Activated CD4-positive, alpha-beta T cell treated with anti-CD3 and anti-CD28 coated beads, Interleukin-2, amount 50 U/mL, for 16 hours (primary cell): Measurements from ENCODE around the gene SMC1A.
"Not testable (repeated sequence)": the region's sequence is repeated elsewhere in the genome, so short reads cannot be mapped to it uniquely, and the experiment has no call there.

Source experiments
- DNase-seq: peaks from one replicate; pipeline ENCODE4 v3.0.0-alpha.2; 2020

Gene SMC1A

GRCh38 chrX:53421772-53422085 is 725 bp downstream of the SMC1A start:
- DNase-seq: no peak

DNA sequence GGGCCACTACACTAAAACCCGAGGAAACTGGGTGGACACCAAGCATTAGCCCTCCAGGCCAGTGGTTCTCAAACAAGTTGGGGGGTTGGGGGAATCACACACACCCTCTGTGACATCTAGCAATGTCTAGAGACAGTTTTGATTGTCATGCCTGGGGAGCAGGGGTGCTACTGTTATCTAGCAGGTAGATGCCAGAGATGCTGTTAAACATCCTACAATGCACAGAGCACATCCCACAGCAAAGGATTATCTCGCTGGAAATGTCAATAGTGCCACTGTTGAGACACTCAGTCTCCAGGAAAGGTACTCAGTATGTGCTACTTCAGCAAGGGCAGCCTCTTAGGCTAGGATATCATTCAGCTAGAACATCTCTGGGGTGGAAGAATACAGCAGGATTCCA is 1.3 kb downstream of the SMC1A start:
- DNase-seq: no peak

GRCh38 chrX:53420351-53420750 is 2.1 kb downstream of the SMC1A start:
- DNase-seq: not testable (repeated sequence)

DNA sequence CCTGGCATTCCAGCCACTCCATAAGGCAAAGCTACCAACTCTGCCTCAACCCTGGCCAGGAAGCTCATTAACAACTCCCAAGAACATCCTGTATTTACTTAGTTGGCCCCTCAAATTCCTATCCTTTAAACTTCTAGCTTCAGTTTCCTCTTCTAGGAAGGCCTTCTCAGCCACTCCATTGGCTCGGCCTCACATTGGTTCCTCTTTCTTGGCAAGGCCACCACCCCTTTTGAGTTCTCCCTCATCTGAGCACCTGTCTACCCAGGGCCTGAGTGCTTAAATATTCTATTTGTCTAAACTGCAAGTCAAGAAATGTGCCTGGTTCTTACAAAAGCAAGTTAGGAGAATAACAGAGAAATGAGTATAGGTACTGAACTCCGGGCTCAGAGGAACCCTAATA is 10.0 kb downstream of the SMC1A start:
- DNase-seq: no peak

GRCh38 chrX:53403535-53403934 is 18.9 kb downstream of the SMC1A start:
- DNase-seq: no peak

DNA sequence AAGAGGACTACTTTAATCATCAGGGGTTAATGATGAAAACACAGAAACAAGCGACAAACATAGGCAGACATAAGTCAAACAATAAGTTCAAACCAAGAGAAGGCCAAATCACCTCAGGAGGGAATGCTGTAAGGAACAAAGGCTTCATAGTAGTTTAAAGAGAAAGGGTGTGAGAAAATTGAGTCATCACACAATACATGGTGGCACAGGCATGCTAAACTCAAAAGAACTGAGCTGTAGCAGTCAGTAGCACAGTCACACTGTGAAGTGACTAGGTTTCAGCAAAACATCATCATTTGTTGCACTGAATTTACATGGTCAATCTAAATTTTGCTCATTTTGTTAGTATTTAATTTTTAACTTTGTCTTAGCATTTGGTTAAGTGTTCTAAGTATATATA is 24.2 kb downstream of the SMC1A start:
- peak; percentile 28 for DNase-seq

DNA sequence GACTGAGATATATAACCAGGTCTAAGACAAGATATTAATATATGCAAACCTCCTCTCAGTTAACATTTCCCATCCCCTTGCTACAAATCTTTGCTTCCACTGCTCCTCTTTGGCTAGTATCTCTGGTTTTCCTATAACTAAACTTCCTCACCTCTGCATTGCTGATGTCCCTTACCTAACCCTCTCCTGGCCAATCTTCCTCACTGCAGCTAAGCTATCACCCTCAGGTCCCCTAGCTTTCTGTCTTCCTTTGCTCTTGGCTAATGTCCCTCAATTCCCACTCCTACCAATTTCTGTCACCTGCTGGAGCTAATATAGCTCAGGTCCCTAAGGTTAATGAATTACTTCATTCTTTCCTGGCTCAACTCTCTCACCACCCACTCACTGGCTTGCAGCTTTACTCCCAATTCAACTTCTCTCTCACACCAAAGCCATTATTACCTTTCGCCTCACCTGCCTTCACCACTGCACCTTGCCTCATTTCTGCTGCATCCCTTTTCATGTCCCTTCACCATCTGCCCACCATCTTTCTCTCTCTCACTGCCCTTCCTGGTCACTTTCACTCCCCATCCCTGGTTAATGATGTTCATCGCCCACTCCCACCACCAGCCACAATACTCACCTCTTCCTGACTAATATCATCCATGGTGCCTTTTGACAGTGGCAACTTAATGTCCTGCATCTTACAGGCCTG is 26.7 kb downstream of the SMC1A start:
- DNase-seq: no peak

DNA sequence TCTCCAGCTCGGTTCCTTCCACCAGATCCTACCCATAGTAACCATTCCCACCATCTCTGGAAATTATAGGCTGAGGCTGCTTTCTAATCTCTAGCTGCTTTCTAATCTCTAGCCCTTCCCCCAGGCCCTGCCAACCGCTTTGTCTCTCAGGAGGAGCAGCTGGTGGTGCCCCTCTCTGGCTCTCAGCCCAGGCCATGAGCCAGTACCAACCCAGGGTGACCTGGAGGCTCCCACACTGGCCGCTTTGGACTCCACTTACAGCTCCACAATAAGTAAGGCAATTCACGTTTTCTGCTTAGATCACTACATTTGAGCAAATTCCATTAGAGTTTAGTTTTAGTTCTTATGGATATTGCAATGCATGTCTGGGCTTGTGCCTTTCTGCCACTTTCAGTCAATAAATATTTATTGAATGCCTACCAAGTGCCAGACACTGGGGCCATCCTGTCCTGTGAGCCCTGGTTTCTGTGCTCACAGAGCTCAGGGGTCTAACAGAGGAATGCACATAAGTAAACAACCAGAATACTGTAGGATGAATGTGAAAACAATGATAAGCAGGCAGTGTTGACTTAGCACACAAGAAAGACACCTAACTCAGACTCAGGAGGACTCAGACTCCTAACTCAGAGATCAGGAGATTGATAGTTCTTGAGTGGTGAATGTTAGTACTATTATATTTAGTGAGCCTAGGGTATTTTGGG is 38.9 kb downstream of the SMC1A start:
- no peak for DNase-seq

DNA sequence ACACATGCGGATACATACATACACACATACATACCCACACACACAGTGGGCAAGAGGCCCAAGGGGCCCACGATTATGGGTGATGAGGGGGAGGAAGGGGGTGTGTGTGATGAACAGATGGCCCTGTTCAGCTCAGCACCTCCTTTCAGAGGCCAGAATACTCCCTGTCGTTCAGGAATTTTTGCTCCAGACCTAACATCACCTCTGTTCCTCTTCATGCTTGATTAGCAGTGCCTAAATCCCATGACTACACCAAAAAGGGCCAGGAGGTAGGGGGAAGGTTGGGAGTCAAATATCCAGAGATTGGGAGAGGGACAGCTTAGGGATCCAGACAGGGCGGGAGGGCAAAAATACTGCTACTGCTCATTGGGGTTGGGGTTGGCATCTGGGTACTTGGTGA is 42.7 kb downstream of the SMC1A start:
- DNase-seq: no peak

GRCh38 chrX:53379008-53379710 is 43.3 kb downstream of the SMC1A start:
- no peak for DNase-seq

GRCh38 chrX:53377464-53377863 is 45.0 kb downstream of the SMC1A start:
- no peak for DNase-seq

DNA sequence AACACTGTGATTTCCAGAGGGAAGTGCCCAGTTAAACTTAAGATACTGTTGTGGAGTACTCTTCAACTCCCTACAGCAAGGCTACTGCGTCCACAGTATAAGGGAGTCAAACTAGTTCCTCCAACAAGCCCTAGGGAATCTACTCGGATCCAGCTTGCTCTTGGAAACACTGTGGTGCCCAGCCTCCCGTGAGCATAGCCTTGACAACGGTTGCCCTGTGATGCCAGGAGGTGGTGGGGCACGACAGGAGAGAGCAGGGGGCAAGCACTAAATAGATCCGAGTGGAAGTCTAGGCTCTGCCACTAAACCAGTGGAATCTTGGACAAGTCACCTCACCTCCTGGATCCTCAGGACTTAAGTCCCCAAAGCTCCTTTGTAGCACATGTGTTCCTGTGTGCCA is 45.6 kb downstream of the SMC1A start:
- DNase-seq: no peak

GRCh38 chrX:53374923-53375322 is 47.5 kb downstream of the SMC1A start:
- no peak for DNase-seq

GRCh38 chrX:53374222-53374820 is 48.1 kb downstream of the SMC1A start:
- no peak for DNase-seq

DNA sequence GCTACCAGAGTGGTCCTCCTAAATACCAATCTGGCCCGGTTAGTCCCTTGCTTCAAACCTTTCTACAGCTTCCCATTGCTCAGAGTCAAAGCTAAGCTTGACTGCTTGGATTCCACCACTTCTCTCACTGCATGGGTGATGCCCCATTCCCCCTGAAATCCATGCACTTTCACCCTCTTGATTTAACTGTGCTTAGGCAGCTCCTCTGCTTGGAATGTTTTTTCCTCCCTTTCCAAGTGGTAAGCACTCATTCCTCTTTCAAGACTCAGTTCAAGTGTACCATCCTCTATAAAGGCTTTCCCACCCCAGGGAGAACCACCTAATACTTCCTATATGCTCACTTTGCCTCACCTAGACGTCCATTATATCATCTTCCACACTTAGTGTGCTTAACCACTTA is 49.1 kb downstream of the SMC1A start:
- DNase-seq: no peak

DNA sequence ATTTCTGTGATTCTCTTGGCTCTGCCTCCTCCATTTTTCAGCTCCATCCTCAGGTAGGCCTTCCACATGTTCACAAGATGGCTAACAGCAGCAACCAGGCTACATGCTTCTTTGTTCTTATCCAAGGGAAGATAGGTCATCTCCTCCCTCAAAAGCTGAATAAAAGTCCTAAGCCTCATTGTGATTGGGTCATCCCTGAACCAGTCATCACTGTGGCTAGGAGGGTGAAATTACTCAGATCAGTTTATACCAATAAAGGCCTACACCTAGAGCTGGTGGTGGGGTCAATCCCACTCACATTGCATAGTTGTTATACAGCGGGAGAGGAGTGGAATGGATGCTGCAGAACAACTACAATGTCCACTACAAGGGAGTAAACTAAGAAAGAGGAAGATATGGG is 56.0 kb downstream of the SMC1A start:
- DNase-seq: not testable (repeated sequence)

DNA sequence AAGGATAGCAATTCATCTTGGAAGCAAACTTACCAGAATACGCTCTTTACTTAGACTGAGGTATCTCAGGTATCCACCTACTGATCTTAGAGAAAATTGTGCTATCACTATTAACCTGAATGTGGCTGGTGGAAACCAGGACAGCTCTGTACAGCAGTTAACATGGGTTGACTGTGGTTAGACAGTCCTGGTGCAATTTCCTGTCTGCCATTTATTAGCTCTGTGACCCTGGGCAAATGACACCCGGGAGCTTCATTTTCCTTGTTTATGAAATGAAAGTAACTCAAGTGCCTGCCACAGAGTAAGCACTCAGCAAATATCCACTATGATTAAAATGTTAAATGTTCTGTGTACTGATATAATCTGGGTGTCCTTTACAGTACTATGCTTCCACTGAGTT is 60.0 kb downstream of the SMC1A start:
- no peak for DNase-seq

- DNase-seq: no peak
Observed at GRCh38 chrX:53357799-53358530, 64.5 kb downstream of the SMC1A start.

DNA sequence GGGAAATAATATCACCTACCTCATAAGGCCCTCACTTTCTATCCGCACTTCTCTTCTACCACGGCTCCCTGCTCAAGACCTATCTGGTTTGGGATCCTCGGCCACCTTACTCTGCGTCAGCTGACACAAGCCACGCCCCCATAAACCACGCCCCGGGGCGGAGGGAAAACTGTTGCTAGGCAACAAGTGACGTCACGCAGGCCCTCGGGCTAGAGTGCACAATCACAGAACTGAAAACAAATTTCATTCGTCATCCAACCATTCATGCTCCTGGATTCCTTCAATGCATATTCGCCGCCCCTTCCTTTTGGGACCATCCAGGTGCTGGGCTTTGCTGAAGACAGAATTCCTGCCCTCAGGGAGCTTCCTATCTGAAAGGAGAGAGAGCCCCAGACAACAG is 66.3 kb downstream of the SMC1A start:
- no peak for DNase-seq

- no peak for DNase-seq
Observed at GRCh38 chrX:53354669-53355068, 67.8 kb downstream of the SMC1A start.

GRCh38 chrX:53347948-53348347 is 74.5 kb downstream of the SMC1A start:
- DNase-seq: no peak

- DNase-seq: no peak
Observed at GRCh38 chrX:53340852-53341645, 81.4 kb downstream of the SMC1A start.
